Measurements from ENCODE around the gene AP4B1.
"Not testable (repeated sequence)": the region's sequence is repeated elsewhere in the genome, so short reads cannot be mapped to it uniquely, and the experiment has no call there.

DNA sequence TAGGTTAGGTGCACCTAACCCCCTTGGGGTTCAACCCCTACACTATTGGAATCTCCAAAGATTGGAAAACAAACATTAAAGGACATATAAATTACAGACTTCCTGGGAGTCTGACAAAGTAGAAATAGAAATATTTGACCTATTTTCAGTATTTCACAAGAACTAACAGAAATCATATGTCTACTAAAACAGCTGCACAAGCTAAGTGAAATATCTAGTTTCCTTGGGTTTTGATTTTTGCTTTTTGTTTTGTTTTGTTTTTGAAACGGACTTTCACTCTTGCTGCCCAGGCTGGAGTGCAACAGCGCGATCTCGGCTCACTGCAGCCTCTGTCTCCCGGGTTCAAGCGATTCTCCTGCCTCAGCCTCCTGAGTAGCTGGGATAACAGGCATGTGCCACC lies 51.9 kb downstream of the AP4B1 start:
- TF ChIP-seq, protein P1, sequence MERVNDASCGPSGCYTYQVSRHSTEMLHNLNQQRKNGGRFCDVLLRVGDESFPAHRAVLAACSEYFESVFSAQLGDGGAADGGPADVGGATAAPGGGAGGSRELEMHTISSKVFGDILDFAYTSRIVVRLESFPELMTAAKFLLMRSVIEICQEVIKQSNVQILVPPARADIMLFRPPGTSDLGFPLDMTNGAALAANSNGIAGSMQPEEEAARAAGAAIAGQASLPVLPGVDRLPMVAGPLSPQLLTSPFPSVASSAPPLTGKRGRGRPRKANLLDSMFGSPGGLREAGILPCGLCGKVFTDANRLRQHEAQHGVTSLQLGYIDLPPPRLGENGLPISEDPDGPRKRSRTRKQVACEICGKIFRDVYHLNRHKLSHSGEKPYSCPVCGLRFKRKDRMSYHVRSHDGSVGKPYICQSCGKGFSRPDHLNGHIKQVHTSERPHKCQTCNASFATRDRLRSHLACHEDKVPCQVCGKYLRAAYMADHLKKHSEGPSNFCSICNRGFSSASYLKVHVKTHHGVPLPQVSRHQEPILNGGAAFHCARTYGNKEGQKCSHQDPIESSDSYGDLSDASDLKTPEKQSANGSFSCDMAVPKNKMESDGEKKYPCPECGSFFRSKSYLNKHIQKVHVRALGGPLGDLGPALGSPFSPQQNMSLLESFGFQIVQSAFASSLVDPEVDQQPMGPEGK (CRISPR knock-in tag; IDR thresholded peaks at IDR 0.05; ENCODE audit: borderline replicate concordance), result not testable (repeated sequence)
- not testable (repeated sequence) for TF ChIP-seq ZNF70 (CRISPR knock-in tag; IDR thresholded peaks at IDR 0.05); ZFP30 (CRISPR knock-in tag; IDR thresholded peaks at IDR 0.05); CSDC2 (CRISPR knock-in tag; IDR thresholded peaks at IDR 0.05); BACH2 (CRISPR knock-in tag; IDR thresholded peaks at IDR 0.05; ENCODE audit: borderline replicate concordance); SNAI2 (CRISPR knock-in tag; IDR thresholded peaks at IDR 0.05); TCF4 (CRISPR knock-in tag; IDR thresholded peaks at IDR 0.05; ENCODE audit: borderline replicate concordance); ISL1 (CRISPR knock-in tag; IDR thresholded peaks at IDR 0.05)
- TF ChIP-seq, protein P2, sequence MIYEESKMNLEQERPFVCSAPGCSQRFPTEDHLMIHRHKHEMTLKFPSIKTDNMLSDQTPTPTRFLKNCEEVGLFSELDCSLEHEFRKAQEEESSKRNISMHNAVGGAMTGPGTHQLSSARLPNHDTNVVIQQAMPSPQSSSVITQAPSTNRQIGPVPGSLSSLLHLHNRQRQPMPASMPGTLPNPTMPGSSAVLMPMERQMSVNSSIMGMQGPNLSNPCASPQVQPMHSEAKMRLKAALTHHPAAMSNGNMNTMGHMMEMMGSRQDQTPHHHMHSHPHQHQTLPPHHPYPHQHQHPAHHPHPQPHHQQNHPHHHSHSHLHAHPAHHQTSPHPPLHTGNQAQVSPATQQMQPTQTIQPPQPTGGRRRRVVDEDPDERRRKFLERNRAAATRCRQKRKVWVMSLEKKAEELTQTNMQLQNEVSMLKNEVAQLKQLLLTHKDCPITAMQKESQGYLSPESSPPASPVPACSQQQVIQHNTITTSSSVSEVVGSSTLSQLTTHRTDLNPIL (CRISPR knock-in tag; IDR thresholded peaks at IDR 0.05; ENCODE audit: low read depth), result not testable (repeated sequence)
- TF ChIP-seq, protein P3, sequence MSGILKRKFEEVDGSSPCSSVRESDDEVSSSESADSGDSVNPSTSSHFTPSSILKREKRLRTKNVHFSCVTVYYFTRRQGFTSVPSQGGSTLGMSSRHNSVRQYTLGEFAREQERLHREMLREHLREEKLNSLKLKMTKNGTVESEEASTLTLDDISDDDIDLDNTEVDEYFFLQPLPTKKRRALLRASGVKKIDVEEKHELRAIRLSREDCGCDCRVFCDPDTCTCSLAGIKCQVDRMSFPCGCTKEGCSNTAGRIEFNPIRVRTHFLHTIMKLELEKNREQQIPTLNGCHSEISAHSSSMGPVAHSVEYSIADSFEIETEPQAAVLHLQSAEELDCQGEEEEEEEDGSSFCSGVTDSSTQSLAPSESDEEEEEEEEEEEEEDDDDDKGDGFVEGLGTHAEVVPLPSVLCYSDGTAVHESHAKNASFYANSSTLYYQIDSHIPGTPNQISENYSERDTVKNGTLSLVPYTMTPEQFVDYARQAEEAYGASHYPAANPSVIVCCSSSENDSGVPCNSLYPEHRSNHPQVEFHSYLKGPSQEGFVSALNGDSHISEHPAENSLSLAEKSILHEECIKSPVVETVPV (CRISPR knock-in tag; IDR thresholded peaks at IDR 0.05), result not testable (repeated sequence)

All from SK-N-SH treated with all-trans-retinoic acid at 6 μM for 48 hours (cell line).